GM19438 (cell line): Measurements from ENCODE around the gene GJD2.

ENCODE experiments used
- ATAC-seq: cut with Tn5 transposase; IDR thresholded peaks from one replicate; pipeline ENCODE4 v1.9.1; 2021; ENCODE audit warnings: low read depth; ENCODE audit not compliant: unreplicated experiment

Gene GJD2

GRCh38 chr15:34776606-34777105 is 21.9 kb upstream of the GJD2 start:
- ATAC-seq: no peak

DNA sequence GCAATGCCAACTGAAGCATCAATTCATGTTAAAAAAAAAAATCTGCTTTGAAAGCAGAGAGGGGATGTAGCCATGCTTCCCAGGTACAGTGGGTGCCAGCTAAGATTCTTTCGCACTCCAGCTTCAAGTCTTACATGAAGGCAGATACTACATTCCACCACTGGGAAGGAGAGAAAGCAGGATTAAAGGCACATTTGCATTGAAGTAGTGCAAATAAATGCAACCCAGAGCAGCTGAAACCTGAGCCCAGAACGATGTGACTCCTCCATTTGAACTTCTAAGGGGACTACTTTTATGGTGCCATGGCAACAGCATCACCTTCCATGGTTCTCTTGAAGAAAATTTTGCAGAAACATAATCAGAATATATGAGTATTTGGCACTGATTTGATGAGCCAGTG is 19.1 kb upstream of the GJD2 start:
- ATAC-seq: no peak

- no peak for ATAC-seq
These were observed 18.2 kb upstream of the GJD2 start for GRCh38 chr15:34773013-34773412.

- no peak for ATAC-seq
These were observed 17.5 kb upstream of the GJD2 start for GRCh38 chr15:34772312-34772711.

DNA sequence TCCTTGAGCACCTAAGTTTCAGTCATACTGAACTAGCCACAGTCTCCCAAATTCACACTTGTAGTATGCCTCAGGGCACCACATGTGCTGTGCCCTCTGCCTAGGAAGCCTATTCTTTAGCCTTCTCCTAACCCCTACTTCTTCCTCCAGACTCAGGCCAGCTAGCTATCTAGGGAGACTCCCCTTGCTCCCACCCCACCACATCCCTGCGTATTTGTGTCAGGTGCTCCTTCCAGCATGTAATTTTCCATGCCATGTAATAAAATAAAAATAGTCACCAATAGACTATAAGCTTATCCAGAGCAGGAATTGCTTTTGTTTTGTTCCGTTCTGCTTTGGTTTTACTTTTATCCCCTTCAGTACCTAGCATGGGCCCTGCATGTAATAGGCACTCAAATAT is 14.9 kb upstream of the GJD2 start:
- no peak for ATAC-seq

- ATAC-seq: no peak
These were observed 13.7 kb upstream of the GJD2 start for GRCh38 chr15:34768530-34768929.

- no peak for ATAC-seq
These were observed 10.9 kb upstream of the GJD2 start for GRCh38 chr15:34765741-34766140.

GRCh38 chr15:34760909-34761308 is 6.1 kb upstream of the GJD2 start:
- no peak for ATAC-seq

DNA sequence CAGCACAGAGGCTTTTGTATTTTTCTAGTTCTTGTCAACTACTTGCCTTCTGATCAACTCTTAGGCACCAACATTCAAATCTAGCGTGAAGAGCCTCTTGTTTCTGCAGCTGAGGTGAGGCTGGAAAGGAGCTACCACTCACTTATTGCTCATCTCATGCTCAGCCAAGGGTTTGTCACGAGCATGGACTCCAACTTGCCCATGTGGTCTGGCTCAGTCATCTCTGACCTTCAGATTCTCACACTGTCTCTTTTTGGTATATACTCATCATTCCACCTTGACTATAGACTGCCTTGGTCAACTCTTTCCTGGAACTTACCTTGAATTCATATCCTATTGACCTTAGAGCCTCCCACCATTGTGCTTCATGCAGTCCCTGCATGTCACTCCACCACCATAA is 5.2 kb upstream of the GJD2 start:
- no peak for ATAC-seq

GRCh38 chr15:34759347-34759746 is 4.5 kb upstream of the GJD2 start:
- ATAC-seq: no peak

- ATAC-seq: no peak
These were observed 2.5 kb upstream of the GJD2 start for GRCh38 chr15:34757262-34757661.

DNA sequence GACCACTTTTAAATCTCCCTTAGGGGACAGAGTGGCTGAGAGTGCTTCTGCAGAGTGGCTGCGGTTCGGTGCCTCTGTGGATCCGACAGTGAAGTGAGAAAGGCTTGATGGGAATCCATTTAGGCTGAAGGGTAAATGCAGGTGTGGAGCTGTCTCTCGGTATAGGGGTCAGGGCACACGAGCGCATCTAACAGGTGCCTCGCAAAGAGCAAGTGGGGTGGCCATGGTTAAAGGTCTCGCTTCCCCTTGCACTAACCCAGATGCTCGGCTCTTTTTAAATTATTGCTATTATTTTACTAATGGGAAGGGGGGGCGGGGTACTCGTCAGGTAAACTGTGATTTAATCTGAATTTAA is 598 bp upstream of the GJD2 start:
- no peak for ATAC-seq

DNA sequence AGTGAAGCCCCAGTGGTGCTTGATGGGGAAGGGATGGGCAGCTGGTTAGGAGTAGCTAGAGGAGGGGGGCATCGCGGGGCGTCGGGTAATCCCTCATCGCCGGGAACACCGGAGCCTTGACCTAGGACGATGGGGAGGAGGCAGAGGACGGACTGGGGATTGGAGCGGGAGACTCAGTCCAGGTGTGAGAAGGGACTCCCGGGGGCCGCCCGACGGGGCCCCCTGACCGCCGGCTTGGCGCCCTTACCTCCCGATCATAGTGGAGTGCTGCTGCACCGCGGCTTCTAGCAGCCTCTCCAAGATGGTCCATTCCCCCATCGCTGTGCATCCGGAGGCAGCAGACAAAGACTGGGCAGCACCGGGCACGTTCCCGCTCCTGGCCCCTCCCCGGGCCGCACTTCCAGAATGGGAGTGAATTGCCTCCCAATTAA is 612 bp downstream of the GJD2 start:
- no peak for ATAC-seq

GRCh38 chr15:34753236-34753894 is 1.4 kb downstream of the GJD2 start:
- ATAC-seq: no peak

DNA sequence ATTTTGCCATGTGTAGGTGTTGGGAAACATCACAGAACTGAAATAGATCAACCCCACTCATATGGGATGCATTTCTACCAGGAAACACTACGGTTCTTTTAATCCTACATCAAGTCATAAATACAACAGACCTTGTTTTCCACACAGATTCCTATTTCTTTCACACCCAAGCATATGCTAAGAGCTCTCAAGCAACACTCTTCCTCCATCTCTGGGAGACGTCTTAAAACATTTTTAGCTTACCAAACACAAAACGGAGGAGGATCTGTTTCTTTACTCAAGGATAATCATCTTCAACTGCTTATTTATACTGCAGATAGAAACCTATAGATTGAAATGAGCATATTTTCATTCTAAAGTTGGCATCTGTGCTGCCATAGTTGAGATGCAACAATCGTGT is 5.1 kb downstream of the GJD2 start:
- no peak for ATAC-seq

DNA sequence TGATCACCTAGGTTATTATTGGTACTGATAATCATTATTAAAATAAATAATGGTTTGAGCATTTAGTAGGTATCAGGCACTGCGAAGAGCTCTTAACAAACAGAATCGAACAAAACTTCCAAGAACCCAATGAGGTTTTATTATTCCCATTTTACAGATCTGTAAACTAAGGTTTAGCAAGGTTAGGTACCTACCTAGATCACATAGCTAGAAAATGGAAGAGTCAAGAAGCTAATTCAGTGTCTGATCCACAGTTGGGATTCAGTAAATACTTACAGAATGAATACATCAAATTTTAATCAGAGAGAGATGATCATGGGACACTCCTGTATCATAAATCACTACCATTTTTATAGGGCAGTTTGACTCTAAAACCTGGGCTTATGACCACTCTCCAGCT is 15.5 kb downstream of the GJD2 start:
- ATAC-seq: no peak

- no peak for ATAC-seq
These were observed 16.8 kb downstream of the GJD2 start for GRCh38 chr15:34738002-34738401.

DNA sequence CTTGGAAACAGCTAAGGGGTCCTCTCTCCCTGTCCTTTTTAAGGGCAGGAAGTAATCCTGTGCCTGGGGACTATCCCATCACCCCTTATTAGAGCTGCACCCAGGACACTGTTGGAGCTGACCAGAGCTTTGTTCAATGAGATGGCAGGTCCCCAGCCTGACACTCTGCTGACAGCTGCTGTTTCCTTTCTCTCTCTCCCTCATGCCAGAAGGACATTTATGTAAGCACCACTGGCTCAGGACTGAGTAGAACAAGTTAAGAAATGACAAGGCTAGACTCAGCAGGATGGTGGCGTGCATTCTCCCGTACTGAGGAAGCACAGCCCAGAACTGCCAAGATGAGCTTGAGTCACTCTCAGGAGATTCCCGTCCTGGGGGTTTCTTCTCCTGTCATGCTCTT is 17.3 kb downstream of the GJD2 start:
- ATAC-seq: no peak

DNA sequence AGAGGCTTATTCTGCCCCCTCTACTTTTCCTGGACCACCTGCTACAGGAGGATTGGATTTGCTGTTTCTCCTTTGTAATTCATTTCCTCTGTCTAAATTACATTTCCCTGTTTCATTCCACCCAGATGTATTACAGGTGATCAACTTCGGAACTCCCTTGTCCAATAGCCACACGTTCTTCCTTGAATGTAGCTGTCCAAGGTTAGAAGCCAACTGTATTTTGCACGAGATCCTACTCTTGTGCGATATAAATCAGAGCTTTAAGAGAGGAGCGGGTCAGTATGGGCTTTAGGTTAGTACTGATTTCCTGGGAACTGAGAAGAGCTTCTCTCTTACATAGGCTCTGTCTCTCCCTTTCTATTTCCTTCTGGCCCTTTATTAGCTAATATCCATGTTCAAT is 20.5 kb downstream of the GJD2 start:
- no peak for ATAC-seq

GRCh38 chr15:34733621-34734020 is 21.2 kb downstream of the GJD2 start:
- no peak for ATAC-seq

DNA sequence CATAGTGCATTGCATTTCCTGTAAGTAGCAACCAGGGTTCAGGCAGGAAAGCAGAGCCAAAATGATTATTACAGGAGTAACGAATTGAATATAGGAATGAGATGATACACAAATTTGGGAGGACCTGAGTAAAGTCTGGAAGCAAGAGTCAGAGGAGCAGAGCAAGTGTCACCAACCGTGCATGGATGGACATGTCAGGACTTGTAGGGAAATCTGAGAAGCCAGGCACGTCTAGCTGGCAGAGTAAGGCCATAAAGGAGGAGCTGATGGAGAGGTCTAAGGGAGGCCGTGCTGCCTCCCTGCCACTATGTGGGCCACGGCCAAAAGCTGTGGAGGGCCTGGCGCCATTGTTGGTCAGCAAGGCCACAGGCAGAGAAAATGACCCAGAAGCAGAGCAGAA is 22.4 kb downstream of the GJD2 start:
- ATAC-seq: no peak

- ATAC-seq: no peak
These were observed 24.1 kb downstream of the GJD2 start for GRCh38 chr15:34730701-34731100.

DNA sequence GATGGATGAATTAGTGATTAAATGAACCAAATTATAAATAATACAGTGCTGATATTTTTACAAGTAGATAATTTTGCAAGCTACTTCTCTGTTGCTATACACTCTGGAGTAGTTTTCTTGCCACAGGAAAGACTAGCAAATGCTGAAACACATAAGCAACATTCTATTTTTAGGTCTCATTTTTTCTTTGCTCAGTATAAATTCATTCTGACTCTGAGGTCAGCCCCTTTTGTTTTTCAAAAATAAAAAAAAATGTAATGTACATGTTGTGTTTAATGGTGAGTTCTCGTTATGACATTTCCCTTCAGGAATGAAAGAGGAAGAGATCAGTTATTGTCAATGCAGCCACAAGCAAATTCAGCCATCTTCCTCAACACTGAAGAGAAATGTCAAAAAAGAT is 24.9 kb downstream of the GJD2 start:
- ATAC-seq: no peak
